Right lobe of liver (tissue), 6 donors: ENCODE results near the gene TRIM34. TPM values are rescaled to one million over a fixed set of nuclear protein-coding genes. Genes with fewer than 3 reads are reported as not detected.
"Not testable (repeated sequence)": the region's sequence is repeated elsewhere in the genome, so short reads cannot be mapped to it uniquely, and the experiment has no call there.

ENCODE experiments used
- ATAC-seq, 4 donors: fragments of 200-7000 bp; cut with Tn5 transposase; one replicate each; pipeline ENCODE4 v1.9.1; 2020; ENCODE audit warnings: mild to moderate bottlenecking in 4 of 4, moderate library complexity in 4 of 4
- DNase-seq, 3 donors: peaks; one replicate each; pipeline ENCODE4 v3.0.0-alpha.2; 2020
- H3K27ac ChIP-seq, 3 donors: fragments of 200-600 bp; one replicate each; pipeline ENCODE4 v1.8.0; 2022
- H3K27me3 ChIP-seq, 2 donors: fragments of 200-600 bp; one replicate each; pipeline ENCODE4 v1.8.0; 2022
- H3K36me3 ChIP-seq, 4 donors: fragments of 200-600 bp; sonication (generic) in 1 of 4; one replicate each; pipeline versions ENCODE4 v1.5.1 to v1.8.0; 2017 to 2022; ENCODE audit warnings: control low read depth in 1 of 4
- H3K4me1 ChIP-seq, 4 donors: fragments of 200-600 bp; sonication (generic) in 1 of 4; one replicate each; pipeline versions ENCODE4 v1.5.1 to v1.8.0; 2017 to 2022; ENCODE audit warnings: control low read depth in 1 of 4
- H3K4me3 ChIP-seq, 3 donors: fragments of 200-600 bp; one replicate each; pipeline ENCODE4 v1.8.0; 2022
- H3K9me3 ChIP-seq, 4 donors: fragments of 200-600 bp; sonication (generic) in 1 of 4; one replicate each; pipeline versions ENCODE4 v1.5.1 to v1.8.0; 2017 to 2022; ENCODE audit warnings: control low read depth in 1 of 4
- POLR2A ChIP-seq: fragments of 450-650 bp; IDR thresholded peaks from one replicate; pipeline ENCODE4 v1.6.1; 2017; ENCODE audit warnings: antibody characterized with exemption, mild to moderate bottlenecking
- WGBS: methylation state at CpG from one replicate; pipeline ENCODE4 v1.1.6; 2018; ENCODE audit warnings: low coverage, low lambda C conversion rate; ENCODE audit not compliant: insufficient coverage; ENCODE audit errors: missing lambda C conversion rate; 5-methylcytosine and 5-hydroxymethylcytosine counted together
- intact Hi-C, 2 donors: fragments of 100-400 bp; cut with DNase I; formaldehyde crosslinking; loops; one replicate each; pipeline versions ENCODE4 v1.11.2 to v1.14.1; 2022
- total RNA-seq, 6 experiments: library from RNA; depleted of rRNA in 2 of 6; stranded (reverse); fragments of >200 nt in 2 of 6; fragmentation: NEBNext Ultra II Directional in 3 of 6; extraction: Animal tissue kit (Norgen Biotek cat#: 25700) in 3 of 6; gene quantifications; one replicate each; pipeline versions ENCODE4 v1.1.0 to v1.2.4, GENCODE V29; 2016 to 2023
- TF ChIP-seq, protein P1 (sequence below), 4 donors: fragments of 200-600 bp in 3 of 4; fragments of 450-650 bp in 1 of 4; IDR thresholded peaks; one replicate each; pipeline versions ENCODE4 v1.5.1 to v1.8.0; 2016 to 2022; ENCODE audit warnings: antibody characterized with exemption in 4 of 4, mild to moderate bottlenecking in 2 of 4
- donor health status: DM: no; HTN: yes; CAD: no.
- donor health status: DM: no; HTN: no; CAD: no.
- donor health status: DM: no; HTN: no; CAD: no.
- donor health status: DM: no; HTN: yes; CAD: no.
- donor health status: DM: no; HTN: yes; CAD: no.

Gene TRIM34
- total RNA-seq, 6 experiments from 2014 or later: 0.93 to 3.3 (median 2.3) TPM

DNA sequence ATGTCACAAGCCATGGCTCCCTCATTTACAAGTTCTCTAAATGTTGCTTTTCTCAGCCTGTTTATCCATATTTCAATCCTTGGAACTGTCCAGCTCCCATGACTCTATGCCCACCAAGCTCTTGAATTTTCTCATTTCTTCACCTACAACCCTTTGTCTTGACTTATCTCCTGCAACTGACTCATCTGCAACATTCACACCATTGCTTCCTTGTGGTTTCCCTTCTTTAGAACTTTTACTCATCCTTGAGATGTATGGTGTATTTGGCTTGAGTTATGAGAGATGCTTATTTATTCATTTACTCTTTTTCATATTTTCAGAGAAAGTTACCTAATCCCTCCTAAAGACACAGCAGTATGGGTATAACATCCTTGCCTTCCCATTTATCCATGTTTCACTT is 18.8 kb downstream of the TRIM34 start:
- intact Hi-C loops: no loop called here
- no peak overlapping the region for H3K4me3 ChIP-seq
- no peaks in the 10 kb centered on the region for H3K27me3 ChIP-seq
- TF ChIP-seq, protein P1, sequence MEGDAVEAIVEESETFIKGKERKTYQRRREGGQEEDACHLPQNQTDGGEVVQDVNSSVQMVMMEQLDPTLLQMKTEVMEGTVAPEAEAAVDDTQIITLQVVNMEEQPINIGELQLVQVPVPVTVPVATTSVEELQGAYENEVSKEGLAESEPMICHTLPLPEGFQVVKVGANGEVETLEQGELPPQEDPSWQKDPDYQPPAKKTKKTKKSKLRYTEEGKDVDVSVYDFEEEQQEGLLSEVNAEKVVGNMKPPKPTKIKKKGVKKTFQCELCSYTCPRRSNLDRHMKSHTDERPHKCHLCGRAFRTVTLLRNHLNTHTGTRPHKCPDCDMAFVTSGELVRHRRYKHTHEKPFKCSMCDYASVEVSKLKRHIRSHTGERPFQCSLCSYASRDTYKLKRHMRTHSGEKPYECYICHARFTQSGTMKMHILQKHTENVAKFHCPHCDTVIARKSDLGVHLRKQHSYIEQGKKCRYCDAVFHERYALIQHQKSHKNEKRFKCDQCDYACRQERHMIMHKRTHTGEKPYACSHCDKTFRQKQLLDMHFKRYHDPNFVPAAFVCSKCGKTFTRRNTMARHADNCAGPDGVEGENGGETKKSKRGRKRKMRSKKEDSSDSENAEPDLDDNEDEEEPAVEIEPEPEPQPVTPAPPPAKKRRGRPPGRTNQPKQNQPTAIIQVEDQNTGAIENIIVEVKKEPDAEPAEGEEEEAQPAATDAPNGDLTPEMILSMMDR (IDR thresholded peaks at IDR 0.05): no peak
- no peak for TF ChIP-seq POLR2A
- no peaks in the 10 kb centered on the region for H3K36me3 ChIP-seq
- H3K4me1 ChIP-seq: no peaks in the 10 kb centered on the region
- ATAC-seq: no peak
- no peaks in the 10 kb centered on the region for H3K9me3 ChIP-seq
- H3K27ac ChIP-seq: no peak overlapping the region
- DNase-seq: no peak

GRCh38 chr11:5646139-5646538 is 21.3 kb downstream of the TRIM34 start:
- WGBS: 98% methylated on average over 3 of the region's 3 CpGs
- intact Hi-C loops: no loop called here
- H3K4me1 ChIP-seq: no peaks in the 10 kb centered on the region

DNA sequence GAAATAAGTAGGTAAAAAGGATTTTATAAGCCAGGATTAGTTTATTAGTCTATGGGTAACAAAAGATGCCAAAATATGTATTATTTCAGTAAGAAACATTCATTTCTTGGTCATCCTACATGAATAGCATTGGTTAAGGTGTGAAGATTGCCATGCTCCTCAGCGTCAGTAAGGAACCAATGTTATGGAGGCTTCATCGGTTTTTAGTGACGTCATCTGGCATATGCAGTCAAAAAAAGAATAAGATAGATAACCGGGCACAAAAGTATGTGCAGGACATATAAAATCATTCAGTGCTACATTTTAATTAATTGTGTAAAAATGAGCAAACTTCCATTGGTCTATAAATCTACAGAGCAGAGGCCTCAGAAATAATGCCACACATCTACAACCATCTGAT is 30.7 kb downstream of the TRIM34 start:
- Histone ChIP-seq H3K27ac (no peak overlapping the region), H3K9me3 (no peaks in the 10 kb centered on the region), H3K4me1 (no peaks in the 10 kb centered on the region), H3K36me3 (no peaks in the 10 kb centered on the region), H3K27me3 (no peaks in the 10 kb centered on the region), H3K4me3 (no peak overlapping the region)
- WGBS: 92% methylated on average over 4 of the region's 4 CpGs
- TF ChIP-seq, protein P1 (IDR thresholded peaks at IDR 0.05): no peak
- TF ChIP-seq POLR2A: no peak
- DNase-seq: no peak
- intact Hi-C loops: no loop called here
- no peak for ATAC-seq

More at GRCh38 chr11:5646139-5646538, 21.3 kb downstream of the TRIM34 start:
- ATAC-seq (no peak), DNase-seq (no peak)
- no peaks in the 10 kb centered on the region for H3K27me3 ChIP-seq
- no peaks in the 10 kb centered on the region for H3K9me3 ChIP-seq
- TF ChIP-seq, protein P1 (IDR thresholded peaks at IDR 0.05): no peak
- TF ChIP-seq POLR2A: no peak
- no peaks in the 10 kb centered on the region for H3K36me3 ChIP-seq
- no peak overlapping the region for H3K27ac ChIP-seq
- H3K4me3 ChIP-seq: no peak overlapping the region

- ATAC-seq, DNase-seq, H3K9me3 ChIP-seq, intact Hi-C loops, H3K4me3 ChIP-seq, H3K27me3 ChIP-seq, H3K4me1 ChIP-seq, H3K36me3 ChIP-seq, H3K27ac ChIP-seq: not testable (repeated sequence)
- 100% methylated on average over 2 of the region's 2 CpGs for WGBS
Observed at GRCh38 chr11:5656956-5657355, 32.2 kb downstream of the TRIM34 start.

- 93% methylated on average over 5 of the region's 5 CpGs for WGBS
- TF ChIP-seq, protein P1 (IDR thresholded peaks at IDR 0.05): no peak
- no peak for TF ChIP-seq POLR2A
- no peaks in the 10 kb centered on the region for H3K9me3 ChIP-seq
Observed at GRCh38 chr11:5658318-5658717, 33.5 kb downstream of the TRIM34 start.

More at GRCh38 chr11:5658318-5658717, 33.5 kb downstream of the TRIM34 start:
- H3K4me3 ChIP-seq: no peak overlapping the region
- H3K36me3 ChIP-seq: no peaks in the 10 kb centered on the region
- no peaks in the 10 kb centered on the region for H3K4me1 ChIP-seq
- H3K27ac ChIP-seq: no peak overlapping the region
- no peaks in the 10 kb centered on the region for H3K27me3 ChIP-seq
- DNase-seq (no peak), ATAC-seq (no peak)
- intact Hi-C loops: no loop called here
